Pons (tissue), 1 donor: ENCODE data around the gene XDH.

Source experiments
- DNase-seq: peaks from one replicate; pipeline ENCODE4 v3.0.0-alpha.2; 2016; ENCODE audit warnings: low spot score

XDH gene

DNA sequence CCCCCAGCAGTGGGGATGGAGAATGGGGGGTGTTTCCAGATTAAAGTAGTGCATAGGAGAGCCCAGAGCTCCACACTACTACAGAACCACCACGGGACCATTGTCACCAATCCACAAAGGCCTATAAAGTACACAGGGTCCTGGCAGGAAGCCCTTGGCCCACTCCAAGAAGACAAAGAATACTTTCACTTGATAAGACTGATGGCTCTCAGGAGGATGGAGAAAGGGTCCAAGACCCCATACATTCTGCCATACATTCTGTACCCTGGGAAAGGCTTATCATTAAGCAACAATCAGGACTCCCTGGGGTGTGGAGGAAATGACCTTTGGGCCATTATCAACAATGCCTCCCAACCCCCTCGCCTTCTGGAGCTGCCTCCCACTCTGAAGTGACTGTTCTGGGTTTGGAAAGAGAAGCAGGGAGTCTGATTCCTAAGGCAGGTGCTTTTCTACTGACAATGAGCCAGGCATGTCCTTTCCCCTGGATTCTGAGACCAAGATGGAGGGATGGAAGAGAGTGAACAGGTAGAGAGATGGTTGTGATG is 85.4 kb downstream of the XDH start:
- DNase-seq = no peak

DNA sequence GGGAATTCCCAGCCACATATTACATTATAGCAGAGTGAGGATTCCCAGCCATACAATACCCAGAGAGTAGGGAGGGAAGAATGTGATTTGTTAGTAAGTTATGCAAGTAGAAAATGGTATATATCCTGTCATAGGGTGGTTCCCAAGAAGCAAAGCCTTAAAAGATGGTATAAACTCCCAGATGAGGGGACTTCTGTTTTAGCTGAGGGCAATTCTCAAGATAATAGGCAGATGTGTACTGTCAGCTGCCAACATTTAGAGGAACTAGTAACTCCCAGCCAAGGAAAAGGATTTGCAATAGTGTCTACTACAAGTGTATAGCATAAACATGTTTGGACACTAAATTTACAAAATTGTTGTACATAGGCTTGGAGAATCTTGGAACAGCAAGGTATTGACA is 86.5 kb downstream of the XDH start:
- DNase-seq = no peak

- no peak for DNase-seq
Measured at GRCh38 chr2:31327505-31327904, 87.0 kb downstream of the XDH start.

GRCh38 chr2:31324016-31324633 is 90.4 kb downstream of the XDH start:
- DNase-seq = no peak

GRCh38 chr2:31322371-31322770 is 92.2 kb downstream of the XDH start:
- DNase-seq = no peak

GRCh38 chr2:31319406-31320175 is 95.0 kb downstream of the XDH start:
- no peak for DNase-seq

DNA sequence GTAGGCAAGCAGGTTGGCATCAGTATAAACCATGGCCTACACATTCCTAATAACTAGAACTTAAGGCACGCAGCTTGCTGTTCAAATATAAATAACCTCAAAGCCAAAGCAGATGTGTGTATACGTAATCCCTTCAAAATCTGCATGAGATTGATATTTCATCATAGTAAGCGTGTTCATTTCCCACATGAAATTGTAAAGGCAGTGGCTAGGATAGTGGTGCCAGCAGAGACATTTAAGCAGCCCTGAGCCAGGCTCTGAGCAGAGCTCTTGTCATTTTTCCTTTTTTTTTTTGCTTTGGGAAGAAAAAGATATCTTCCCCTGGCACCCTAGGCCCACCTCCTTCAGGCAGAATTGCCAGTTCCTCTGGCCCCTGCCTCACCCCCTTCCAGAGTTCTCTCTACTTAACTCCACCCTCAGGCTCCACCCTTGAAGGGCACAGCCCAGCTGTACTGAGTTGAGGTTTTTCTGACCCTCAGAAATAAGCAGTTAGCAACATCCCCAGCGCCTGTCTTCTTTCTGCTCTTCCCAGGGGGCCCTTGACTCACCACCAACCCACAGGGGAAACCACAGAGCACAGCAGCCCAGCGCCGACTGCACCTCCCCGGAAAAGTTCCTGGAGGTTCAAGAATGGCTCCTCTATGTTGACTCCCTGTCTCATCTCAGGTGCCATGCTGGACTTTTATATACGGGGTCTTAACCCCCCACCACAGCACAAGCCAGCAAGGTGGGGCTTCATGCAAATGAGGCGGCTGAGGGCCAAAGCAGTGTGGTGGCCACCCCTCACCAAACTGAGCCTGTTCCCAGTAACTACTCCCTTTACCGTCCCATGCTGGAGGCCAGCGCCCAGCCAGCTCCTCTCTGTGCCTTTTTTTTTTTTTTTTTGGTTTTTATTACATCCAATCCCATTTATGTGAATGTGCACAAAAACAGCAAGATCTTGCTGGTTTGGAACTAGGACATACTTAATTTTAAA is 95.9 kb downstream of the XDH start:
- DNase-seq = no peak

- no peak for DNase-seq
Measured at GRCh38 chr2:31317396-31317795, 97.1 kb downstream of the XDH start.

GRCh38 chr2:31314761-31315160 is 99.8 kb downstream of the XDH start:
- no peak for DNase-seq

DNA sequence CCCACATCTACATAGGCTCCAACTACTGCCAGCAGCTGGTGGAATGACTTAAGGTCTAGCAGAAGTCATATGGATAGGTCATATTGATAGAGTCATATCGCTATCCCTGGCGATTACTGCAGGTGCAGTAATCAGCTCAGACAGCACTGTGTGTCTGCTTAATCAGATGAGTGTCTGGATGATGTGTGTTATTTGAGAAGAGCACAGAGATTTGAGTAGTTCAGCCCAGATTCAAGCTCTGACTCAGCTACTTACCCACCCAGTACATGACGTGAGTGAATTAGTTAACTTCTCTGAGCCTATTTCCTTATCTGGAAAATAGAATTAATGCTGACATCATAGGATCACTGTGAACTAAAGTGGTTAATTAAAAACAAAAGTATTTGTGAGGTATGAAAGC is 101.6 kb downstream of the XDH start:
- DNase-seq = no peak

GRCh38 chr2:31304816-31305215 is 109.7 kb downstream of the XDH start:
- no peak for DNase-seq

- no peak for DNase-seq
Measured at GRCh38 chr2:31302940-31303563, 111.5 kb downstream of the XDH start.

DNA sequence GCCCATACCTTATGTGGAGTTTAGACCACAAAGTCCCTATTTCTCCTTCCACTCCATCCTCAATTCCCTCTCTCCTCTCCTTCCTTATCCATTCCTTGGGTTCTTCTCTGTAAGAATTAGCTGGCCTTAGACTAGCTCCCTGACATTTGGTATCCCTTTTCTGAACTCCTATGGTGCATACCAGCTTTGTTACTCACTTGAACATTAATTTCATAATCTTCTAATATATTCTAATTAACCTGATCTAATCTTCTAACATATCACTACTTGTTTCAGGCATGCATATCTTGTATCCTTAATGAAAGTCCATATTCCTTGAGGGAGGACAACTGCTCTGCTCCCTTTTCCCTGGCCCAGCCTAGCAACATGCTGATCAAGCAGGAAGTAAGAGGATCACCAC is 114.2 kb downstream of the XDH start:
- no peak for DNase-seq

- no peak for DNase-seq
Measured at GRCh38 chr2:31299547-31299946, 115.0 kb downstream of the XDH start.

- DNase-seq = no peak
Measured at GRCh38 chr2:31297751-31298150, 116.8 kb downstream of the XDH start.

GRCh38 chr2:31296641-31297287 is 117.8 kb downstream of the XDH start:
- no peak for DNase-seq

GRCh38 chr2:31294196-31294595 is 120.3 kb downstream of the XDH start:
- DNase-seq = no peak

DNA sequence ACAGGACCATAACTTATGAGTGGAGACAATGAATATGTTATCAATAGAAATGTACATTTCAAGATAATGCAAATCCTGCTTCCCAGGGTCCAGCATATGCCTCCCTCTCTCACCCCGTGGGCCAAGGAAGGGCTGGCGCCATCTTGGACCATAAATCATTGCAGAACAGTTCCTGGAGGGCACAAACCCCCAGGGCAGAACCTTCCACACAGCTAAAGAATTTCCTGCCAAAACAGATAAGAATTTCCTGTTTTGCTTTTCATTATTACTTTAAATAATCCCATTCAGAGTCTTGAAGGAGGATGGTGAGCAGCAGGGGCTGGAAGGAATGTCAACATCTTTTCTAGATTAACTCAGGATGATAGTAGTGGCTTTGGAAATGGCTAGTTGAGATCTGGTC is 126.9 kb downstream of the XDH start:
- DNase-seq = no peak

GRCh38 chr2:31286961-31287550 is 127.5 kb downstream of the XDH start:
- no peak for DNase-seq

DNA sequence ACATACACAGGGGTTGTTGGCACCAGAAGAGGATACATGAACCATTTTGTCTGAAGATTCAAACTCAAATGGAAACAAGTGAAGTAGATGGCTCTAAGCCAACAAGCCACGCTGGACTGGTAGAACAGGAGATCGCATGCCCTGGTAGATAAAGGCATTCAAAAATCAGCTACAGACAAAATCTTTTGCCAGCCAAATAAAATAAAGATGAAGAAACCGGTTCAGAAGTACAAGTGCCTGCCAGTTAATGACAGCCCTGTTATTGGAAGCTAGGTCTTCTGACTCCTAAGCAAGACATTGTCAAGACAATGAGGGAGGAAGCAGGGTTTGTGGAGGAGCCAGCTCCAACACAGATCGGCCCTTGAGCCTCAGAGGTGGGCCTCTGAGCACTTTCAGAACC is 128.3 kb downstream of the XDH start:
- DNase-seq = no peak
